Measurements from ENCODE around the gene PHAF1. TPM values are rescaled to one million over a fixed set of nuclear protein-coding genes. Genes with fewer than 3 reads are reported as not detected.

PHAF1 gene
- total and polyA plus RNA-seq, 10 donors = 5.5 to 44.0 (median 18.4) TPM

- intact Hi-C loops (cut with DNase I; ENCODE audit: low total_unique reads) = no loop called here
- TF ChIP-seq, protein P1, sequence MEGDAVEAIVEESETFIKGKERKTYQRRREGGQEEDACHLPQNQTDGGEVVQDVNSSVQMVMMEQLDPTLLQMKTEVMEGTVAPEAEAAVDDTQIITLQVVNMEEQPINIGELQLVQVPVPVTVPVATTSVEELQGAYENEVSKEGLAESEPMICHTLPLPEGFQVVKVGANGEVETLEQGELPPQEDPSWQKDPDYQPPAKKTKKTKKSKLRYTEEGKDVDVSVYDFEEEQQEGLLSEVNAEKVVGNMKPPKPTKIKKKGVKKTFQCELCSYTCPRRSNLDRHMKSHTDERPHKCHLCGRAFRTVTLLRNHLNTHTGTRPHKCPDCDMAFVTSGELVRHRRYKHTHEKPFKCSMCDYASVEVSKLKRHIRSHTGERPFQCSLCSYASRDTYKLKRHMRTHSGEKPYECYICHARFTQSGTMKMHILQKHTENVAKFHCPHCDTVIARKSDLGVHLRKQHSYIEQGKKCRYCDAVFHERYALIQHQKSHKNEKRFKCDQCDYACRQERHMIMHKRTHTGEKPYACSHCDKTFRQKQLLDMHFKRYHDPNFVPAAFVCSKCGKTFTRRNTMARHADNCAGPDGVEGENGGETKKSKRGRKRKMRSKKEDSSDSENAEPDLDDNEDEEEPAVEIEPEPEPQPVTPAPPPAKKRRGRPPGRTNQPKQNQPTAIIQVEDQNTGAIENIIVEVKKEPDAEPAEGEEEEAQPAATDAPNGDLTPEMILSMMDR (IDR thresholded peaks at IDR 0.05 in 8 of 11, conservative IDR thresholded peaks at IDR 0.05 in 3 of 11) = no peak
- TF ChIP-seq POLR2AphosphoS5 (IDR thresholded peaks at IDR 0.05) (no peak), POLR2A (IDR thresholded peaks at IDR 0.05) (no peak)
- 85 to 90% (median 89%) methylated on average over 13 to 26 of the region's 26 CpGs for WGBS, 5 donors
- Histone ChIP-seq H3K4me3 (no peak overlapping the region), H3K4me1 (peaks cover 21 to 82% (median 55%) of the 10 kb centered on the region in 6 donors), H3K27me3 (replicated peaks in 1 of 7) (peaks cover 0 to 32% (median 0%) of the 10 kb centered on the region in 7 donors), H3K9me3 (no peaks in the 10 kb centered on the region), H3K36me3 (peaks cover 0 to 12% (median 0%) of the 10 kb centered on the region in 6 donors), H3K27ac (peak overlapping the region in 2 of 8 donors; percentile 95 to 99)
- DNase-seq = no peak
These were observed 77.6 kb downstream of the PHAF1 start for GRCh38 chr16:67187175-67187890.

DNA sequence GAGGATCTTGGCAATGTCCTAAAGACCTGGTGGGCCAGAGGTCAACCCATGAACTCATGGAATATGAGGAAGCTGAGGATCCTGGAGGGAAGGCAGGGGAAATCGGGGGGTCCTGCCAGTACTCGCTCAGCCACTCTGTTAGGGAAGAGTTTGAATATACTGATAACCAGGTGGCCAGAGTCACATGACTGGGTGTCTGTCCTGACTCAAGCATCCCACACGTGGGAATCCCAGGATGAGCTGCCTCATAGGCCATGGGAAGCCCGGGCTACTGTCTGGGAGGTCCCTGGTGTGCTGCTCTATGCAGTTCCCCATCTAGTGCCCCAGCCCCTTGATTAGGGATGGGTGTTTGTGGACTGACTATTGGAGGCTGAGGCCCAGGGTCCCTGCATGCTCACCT is 78.6 kb downstream of the PHAF1 start:
- peaks cover 0 to 32% (median 0%) of the 10 kb centered on the region in 7 donors for H3K27me3 ChIP-seq (replicated peaks in 1 of 7)
- H3K4me1 ChIP-seq = peaks cover 31 to 82% (median 57%) of the 10 kb centered on the region in 6 donors
- H3K36me3 ChIP-seq = peaks cover 0 to 17% (median 0%) of the 10 kb centered on the region in 6 donors
- H3K9me3 ChIP-seq = no peaks in the 10 kb centered on the region
- DNase-seq = no peak
- TF ChIP-seq POLR2AphosphoS5 (IDR thresholded peaks at IDR 0.05) (no peak), POLR2A (IDR thresholded peaks at IDR 0.05) (no peak)
- TF ChIP-seq, protein P1 (IDR thresholded peaks at IDR 0.05 in 8 of 11, conservative IDR thresholded peaks at IDR 0.05 in 3 of 11) = no peak
- H3K4me3 ChIP-seq = peak overlapping the region in 5 of 8 donors; percentile 35 to 69 (median 46)
- peak overlapping the region in 2 of 8 donors; percentile 21 to 95 for H3K27ac ChIP-seq
- WGBS, 5 donors = 47 to 82% (median 72%) methylated on average over 2 to 4 of the region's 4 CpGs
- intact Hi-C loops (cut with DNase I; ENCODE audit: low total_unique reads) = no loop called here

DNA sequence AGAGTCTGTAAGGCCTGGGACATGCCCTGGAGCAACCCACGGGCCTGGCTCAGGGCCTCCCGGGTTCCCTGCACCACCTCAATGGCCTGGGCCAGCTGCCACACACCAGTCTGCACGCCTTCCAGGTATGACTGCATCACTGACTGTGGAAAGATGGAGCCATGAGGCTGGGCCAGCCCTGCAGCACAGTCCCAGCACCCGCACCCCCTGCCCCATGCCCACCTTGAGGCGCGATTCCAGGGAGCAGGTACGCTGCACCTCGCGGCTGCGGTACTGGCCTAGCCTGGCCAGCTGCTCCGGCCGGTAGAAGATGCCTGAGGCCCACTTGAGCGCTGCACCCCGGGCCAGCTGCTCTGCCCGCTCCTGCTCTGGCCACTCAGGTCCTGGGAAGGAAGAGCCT is 79.1 kb downstream of the PHAF1 start:
- Histone ChIP-seq H3K27ac (peak overlapping the region in 4 of 8 donors; percentile 21 to 95 (median 70)), H3K4me3 (peak overlapping the region in 6 of 8 donors; percentile 13 to 69 (median 44)), H3K4me1 (peaks cover 35 to 85% (median 61%) of the 10 kb centered on the region in 6 donors), H3K9me3 (no peaks in the 10 kb centered on the region), H3K27me3 (replicated peaks in 1 of 7) (peaks cover 0 to 32% (median 0%) of the 10 kb centered on the region in 7 donors), H3K36me3 (peaks cover 0 to 22% (median under 1%) of the 10 kb centered on the region in 6 donors)
- TF ChIP-seq POLR2AphosphoS5 (IDR thresholded peaks at IDR 0.05) (no peak), POLR2A (IDR thresholded peaks at IDR 0.05) (no peak)
- TF ChIP-seq, protein P1 (IDR thresholded peaks at IDR 0.05 in 8 of 11, conservative IDR thresholded peaks at IDR 0.05 in 3 of 11) = no peak
- no peak for DNase-seq
- intact Hi-C loops (cut with DNase I; ENCODE audit: low total_unique reads) = no loop called here
- WGBS, 5 donors = 78 to 97% (median 87%) methylated on average over 6 to 15 of the region's 15 CpGs

GRCh38 chr16:67190041-67190440 is 80.3 kb downstream of the PHAF1 start, which contains the start of gene EXOC3L1:
EXOC3L1 (minus strand) TSS chr16:67190136; CDS start chr16:67189676, 460 bp downstream.
- no peak for DNase-seq
- TF ChIP-seq POLR2AphosphoS5 (IDR thresholded peaks at IDR 0.05) (peak in 2 of 3 donors; percentile 45 to 63), POLR2A (IDR thresholded peaks at IDR 0.05) (no peak)
- TF ChIP-seq, protein P1 (IDR thresholded peaks at IDR 0.05 in 8 of 11, conservative IDR thresholded peaks at IDR 0.05 in 3 of 11) = no peak
- H3K36me3 ChIP-seq = peaks cover 0 to 34% (median 12%) of the 10 kb centered on the region in 6 donors
- no peaks in the 10 kb centered on the region for H3K9me3 ChIP-seq
- peak within 1 kb of the TSS in 7 of 8 donors; percentile 11 to 95 (median 74) for H3K27ac ChIP-seq
- WGBS, 5 donors = 30 to 61% (median 46%) methylated on average over 6 of the region's 6 CpGs
- H3K27me3 ChIP-seq (replicated peaks in 1 of 7) = peaks cover 0 to 25% (median 0%) of the 10 kb centered on the region in 7 donors
- peak within 1 kb of the TSS in 7 of 8 donors; percentile 29 to 69 (median 43) for H3K4me3 ChIP-seq
- H3K4me1 ChIP-seq = peaks cover 31 to 87% (median 59%) of the 10 kb centered on the region in 6 donors
- intact Hi-C loops (cut with DNase I; ENCODE audit: low total_unique reads) = no loop called here
